ENCODE data around the gene SCAI. TPM values are rescaled to one million over a fixed set of nuclear protein-coding genes. Genes with fewer than 3 reads are reported as not detected.

SCAI gene
- 1 to 10 TPM; 1.8 to 5.2 (median 3.4) TPM for total RNA-seq
- polyA plus RNA-seq, result 1 to 10 TPM in 1 of 3 donors, under 1 TPM in 2; 0.39 to 1.5 (median 0.80) TPM
- long read RNA-seq, donor 1, full-length matches to known transcripts, result 1 of 1 reads
- long read RNA-seq, donor 1, partial matches to known transcripts, result 0 of 1 reads
- long read RNA-seq, donor 1, other reads (novel, unspliced or antisense), result 0 of 1 reads
- long read RNA-seq, donor 2, full-length matches to known transcripts, result 1 of 1 reads
- long read RNA-seq, donor 2, partial matches to known transcripts, result 0 of 1 reads
- long read RNA-seq, donor 2, other reads (novel, unspliced or antisense), result 0 of 1 reads

GRCh38 chr9:125143377-125144090 is at the start of gene SCAI:
TSS of gene SCAI (minus strand) at chr9:125143528. CDS start at chr9:125143437, 91 bp downstream.
- peaks cover 0 to 18% of the 10 kb centered on the region in 2 donors for H3K36me3 ChIP-seq (ENCODE audit: insufficient read depth in 1 of 2, low read depth in 1 of 2)
- H3K27me3 ChIP-seq (ENCODE audit: insufficient read depth in 3 of 3, low read length in 2 of 3), result no peaks in the 10 kb centered on the region
- peak; percentile 99 to 100 (median 100) for ATAC-seq
- intact Hi-C loops (cut with DNase I), result loop anchor here (5.0 to 10.0 kb wide), 4 partner anchors 51 to 371 kb away; partner anchors contain the start of genes GOLGA1 (in 2 of the 2) and NR6A1 (in 1 of the 2)
- 1% methylated on average over 25 to 46 of the region's 46 CpGs for WGBS, 3 donors
- peak within 1 kb of the TSS; percentile 69 for H3K4me3 ChIP-seq
- peak; percentile 100 for TF ChIP-seq CTCF (IDR thresholded peaks at IDR 0.05)
- no peaks in the 10 kb centered on the region for H3K9me3 ChIP-seq
- H3K4me1 ChIP-seq, result no peaks in the 10 kb centered on the region
- DNase-seq, result peak; percentile 99 to 100
- H3K27ac ChIP-seq, result peak within 1 kb of the TSS; percentile 70

- Histone ChIP-seq H3K27me3 (ENCODE audit: insufficient read depth in 3 of 3, low read length in 2 of 3) (no peaks in the 10 kb centered on the region), H3K9me3 (no peaks in the 10 kb centered on the region), H3K4me1 (peaks cover 46% of the 10 kb centered on the region), H3K27ac (peak overlapping the region; percentile 99), H3K4me3 (peak overlapping the region; percentile 92), H3K36me3 (ENCODE audit: insufficient read depth in 1 of 2, low read depth in 1 of 2) (no peaks in the 10 kb centered on the region)
- intact Hi-C loops (cut with DNase I), result no loop called here
- DNase-seq (no peak), ATAC-seq (peak in 1 of 4 donors; percentile 4)
- WGBS, 3 donors, result 52 to 56% (median 52%) methylated on average over 14 of the region's 14 CpGs
- no peak for TF ChIP-seq CTCF (IDR thresholded peaks at IDR 0.05)
Observed at GRCh38 chr9:125190361-125190801, 47.1 kb upstream of the SCAI start.

- Histone ChIP-seq H3K4me1 (peaks cover 46% of the 10 kb centered on the region), H3K9me3 (no peaks in the 10 kb centered on the region), H3K27ac (peak within 1 kb of the TSS; percentile 99), H3K27me3 (ENCODE audit: insufficient read depth in 3 of 3, low read length in 2 of 3) (no peaks in the 10 kb centered on the region), H3K36me3 (ENCODE audit: insufficient read depth in 1 of 2, low read depth in 1 of 2) (peaks cover 0 to 2% of the 10 kb centered on the region in 2 donors), H3K4me3 (peak within 1 kb of the TSS; percentile 92)
- DNase-seq, result peak; percentile 98 to 99
- intact Hi-C loops (cut with DNase I), result no loop called here
- WGBS, 3 donors, result 0% methylated on average over 67 to 82 of the region's 82 CpGs
- TF ChIP-seq CTCF (IDR thresholded peaks at IDR 0.05), result peak; percentile 57
- peak; percentile 96 to 99 (median 98) for ATAC-seq
Observed at GRCh38 chr9:125189361-125190289, 46.3 kb upstream of the SCAI start, which contains the start of gene PPP6C. TSS of gene PPP6C (minus strand) at chr9:125189803. CDS start at chr9:125189718, 85 bp downstream.

GRCh38 chr9:125189011-125189360 is 45.7 kb upstream of the SCAI start:
- ATAC-seq (peak; percentile 26 to 62 (median 38)), DNase-seq (peak; percentile 33 to 76)
- TF ChIP-seq CTCF (IDR thresholded peaks at IDR 0.05), result no peak
- peak overlapping the region; percentile 99 for H3K27ac ChIP-seq
- 0% methylated on average over 26 of the region's 26 CpGs for WGBS, 3 donors
- peaks cover 0 to 6% of the 10 kb centered on the region in 2 donors for H3K36me3 ChIP-seq (ENCODE audit: insufficient read depth in 1 of 2, low read depth in 1 of 2)
- H3K27me3 ChIP-seq (ENCODE audit: insufficient read depth in 3 of 3, low read length in 2 of 3), result no peaks in the 10 kb centered on the region
- H3K9me3 ChIP-seq, result no peaks in the 10 kb centered on the region
- intact Hi-C loops (cut with DNase I), result no loop called here
- peaks cover 52% of the 10 kb centered on the region for H3K4me1 ChIP-seq
- H3K4me3 ChIP-seq, result peak overlapping the region; percentile 92

All from psoas muscle (tissue), 8 donors.